ENCODE data around the gene CDC25B.

GRCh38 chr20:3768342-3769130 is 27.6 kb upstream of the CDC25B start:
- peak; percentile 34 to 67 (median 54) for TF ChIP-seq CTCF (IDR thresholded peaks at IDR 0.05)
- TF ChIP-seq POLR2A (IDR thresholded peaks at IDR 0.05): peak in 1 of 2 donors; percentile 5
